ENCODE results near the gene TSPAN4.

Gene TSPAN4

GRCh38 chr11:863910-864827, 21.5 kb downstream of the TSPAN4 start:
- H3K4me3 Mint-ChIP-seq, result no peak overlapping the region
- no peaks in the 10 kb centered on the region for H3K27me3 Mint-ChIP-seq (ENCODE audit: low read depth)

GRCh38 chr11:864898-865297, 22.2 kb downstream of the TSPAN4 start:
- Mint-ChIP-seq H3K27me3 (ENCODE audit: low read depth) (no peaks in the 10 kb centered on the region), H3K27ac (no peak overlapping the region), H3K9me3 (no peaks in the 10 kb centered on the region), H3K4me1 (ENCODE audit: low read depth) (no peaks in the 10 kb centered on the region), H3K36me3 (ENCODE audit: low read depth) (no peaks in the 10 kb centered on the region), H3K4me3 (no peak overlapping the region)

More at GRCh38 chr11:863910-864827, 21.5 kb downstream of the TSPAN4 start:
- no peaks in the 10 kb centered on the region for H3K36me3 Mint-ChIP-seq (ENCODE audit: low read depth)
- H3K27ac Mint-ChIP-seq, result no peak overlapping the region
- no peaks in the 10 kb centered on the region for H3K4me1 Mint-ChIP-seq (ENCODE audit: low read depth)
- H3K9me3 Mint-ChIP-seq, result no peaks in the 10 kb centered on the region

- no peaks in the 10 kb centered on the region for H3K36me3 Mint-ChIP-seq (ENCODE audit: low read depth)
- no peaks in the 10 kb centered on the region for H3K27me3 Mint-ChIP-seq (ENCODE audit: low read depth)
- H3K27ac Mint-ChIP-seq, result no peak overlapping the region
- no peaks in the 10 kb centered on the region for H3K4me1 Mint-ChIP-seq (ENCODE audit: low read depth)
- no peak overlapping the region for H3K4me3 Mint-ChIP-seq
- H3K9me3 Mint-ChIP-seq, result no peaks in the 10 kb centered on the region
Observed at GRCh38 chr11:865462-866430, 23.1 kb downstream of the TSPAN4 start.

GRCh38 chr11:866481-866880, 23.8 kb downstream of the TSPAN4 start:
- Mint-ChIP-seq H3K9me3 (no peaks in the 10 kb centered on the region), H3K27ac (no peak overlapping the region), H3K4me3 (no peak overlapping the region), H3K36me3 (ENCODE audit: low read depth) (no peaks in the 10 kb centered on the region), H3K4me1 (ENCODE audit: low read depth) (no peaks in the 10 kb centered on the region), H3K27me3 (ENCODE audit: low read depth) (no peaks in the 10 kb centered on the region)

- Mint-ChIP-seq H3K27ac (no peak overlapping the region), H3K36me3 (ENCODE audit: low read depth) (no peaks in the 10 kb centered on the region), H3K27me3 (ENCODE audit: low read depth) (no peaks in the 10 kb centered on the region), H3K4me1 (ENCODE audit: low read depth) (no peaks in the 10 kb centered on the region), H3K9me3 (no peaks in the 10 kb centered on the region), H3K4me3 (no peak overlapping the region)
Observed at GRCh38 chr11:867856-868358, 25.3 kb downstream of the TSPAN4 start.

GRCh38 chr11:868394-868793, 25.7 kb downstream of the TSPAN4 start:
- H3K27ac Mint-ChIP-seq, result no peak overlapping the region
- no peak overlapping the region for H3K4me3 Mint-ChIP-seq
- no peaks in the 10 kb centered on the region for H3K36me3 Mint-ChIP-seq (ENCODE audit: low read depth)
- no peaks in the 10 kb centered on the region for H3K9me3 Mint-ChIP-seq
- H3K4me1 Mint-ChIP-seq (ENCODE audit: low read depth), result no peaks in the 10 kb centered on the region
- H3K27me3 Mint-ChIP-seq (ENCODE audit: low read depth), result no peaks in the 10 kb centered on the region

- H3K27ac Mint-ChIP-seq, result no peak overlapping the region
- no peaks in the 10 kb centered on the region for H3K4me1 Mint-ChIP-seq (ENCODE audit: low read depth)
- no peaks in the 10 kb centered on the region for H3K27me3 Mint-ChIP-seq (ENCODE audit: low read depth)
- H3K9me3 Mint-ChIP-seq, result no peaks in the 10 kb centered on the region
- no peak overlapping the region for H3K4me3 Mint-ChIP-seq
- H3K36me3 Mint-ChIP-seq (ENCODE audit: low read depth), result no peaks in the 10 kb centered on the region
Observed at GRCh38 chr11:868802-869201, 26.1 kb downstream of the TSPAN4 start.

- Mint-ChIP-seq H3K36me3 (ENCODE audit: low read depth) (no peaks in the 10 kb centered on the region), H3K4me3 (no peak overlapping the region), H3K9me3 (no peaks in the 10 kb centered on the region), H3K27ac (no peak overlapping the region), H3K27me3 (ENCODE audit: low read depth) (no peaks in the 10 kb centered on the region), H3K4me1 (ENCODE audit: low read depth) (no peaks in the 10 kb centered on the region)
Observed at GRCh38 chr11:869399-870126, 26.9 kb downstream of the TSPAN4 start.

GRCh38 chr11:870127-870413, 27.4 kb downstream of the TSPAN4 start:
- Mint-ChIP-seq H3K27ac (no peak overlapping the region), H3K4me3 (no peak overlapping the region), H3K4me1 (ENCODE audit: low read depth) (no peaks in the 10 kb centered on the region), H3K36me3 (ENCODE audit: low read depth) (no peaks in the 10 kb centered on the region), H3K27me3 (ENCODE audit: low read depth) (no peaks in the 10 kb centered on the region), H3K9me3 (no peaks in the 10 kb centered on the region)

- Mint-ChIP-seq H3K27me3 (ENCODE audit: low read depth) (no peaks in the 10 kb centered on the region), H3K4me3 (no peak overlapping the region), H3K4me1 (ENCODE audit: low read depth) (no peaks in the 10 kb centered on the region), H3K9me3 (no peaks in the 10 kb centered on the region), H3K27ac (no peak overlapping the region), H3K36me3 (ENCODE audit: low read depth) (no peaks in the 10 kb centered on the region)
Observed at GRCh38 chr11:870418-870817, 27.8 kb downstream of the TSPAN4 start.

- no peaks in the 10 kb centered on the region for H3K4me1 Mint-ChIP-seq (ENCODE audit: low read depth)
- H3K36me3 Mint-ChIP-seq (ENCODE audit: low read depth), result no peaks in the 10 kb centered on the region
- no peak overlapping the region for H3K27ac Mint-ChIP-seq
- no peak overlapping the region for H3K4me3 Mint-ChIP-seq
- no peaks in the 10 kb centered on the region for H3K27me3 Mint-ChIP-seq (ENCODE audit: low read depth)
- no peaks in the 10 kb centered on the region for H3K9me3 Mint-ChIP-seq
Observed at GRCh38 chr11:871472-871871, 28.8 kb downstream of the TSPAN4 start.

- Mint-ChIP-seq H3K36me3 (ENCODE audit: low read depth) (no peaks in the 10 kb centered on the region), H3K27me3 (ENCODE audit: low read depth) (no peaks in the 10 kb centered on the region), H3K4me1 (ENCODE audit: low read depth) (no peaks in the 10 kb centered on the region), H3K4me3 (no peak overlapping the region), H3K27ac (no peak overlapping the region), H3K9me3 (no peaks in the 10 kb centered on the region)
Observed at GRCh38 chr11:872799-873198, 30.1 kb downstream of the TSPAN4 start.

GRCh38 chr11:873706-874105, 31.1 kb downstream of the TSPAN4 start:
- no peaks in the 10 kb centered on the region for H3K36me3 Mint-ChIP-seq (ENCODE audit: low read depth)
- H3K4me1 Mint-ChIP-seq (ENCODE audit: low read depth), result no peaks in the 10 kb centered on the region
- H3K27me3 Mint-ChIP-seq (ENCODE audit: low read depth), result no peaks in the 10 kb centered on the region

GRCh38 chr11:875203-875602, 32.6 kb downstream of the TSPAN4 start:
- no peaks in the 10 kb centered on the region for H3K27me3 Mint-ChIP-seq (ENCODE audit: low read depth)
- no peak overlapping the region for H3K27ac Mint-ChIP-seq
- H3K4me3 Mint-ChIP-seq, result no peak overlapping the region
- H3K4me1 Mint-ChIP-seq (ENCODE audit: low read depth), result no peaks in the 10 kb centered on the region
- H3K9me3 Mint-ChIP-seq, result no peaks in the 10 kb centered on the region
- H3K36me3 Mint-ChIP-seq (ENCODE audit: low read depth), result peaks cover 3% of the 10 kb centered on the region

More at GRCh38 chr11:873706-874105, 31.1 kb downstream of the TSPAN4 start:
- H3K9me3 Mint-ChIP-seq, result no peaks in the 10 kb centered on the region
- H3K27ac Mint-ChIP-seq, result no peak overlapping the region
- no peak overlapping the region for H3K4me3 Mint-ChIP-seq
